Hypothalamus (tissue), 51 donors: Measurements from ENCODE around the gene LGI1.

ENCODE experiments used
- DNase-seq, 51 donors: peaks; one replicate each; lab custom pipeline; 2025; lab: John Stamatoyannopoulos, UW

The LGI1 gene

GRCh38 chr10:93844979-93845626, 87.4 kb downstream of the LGI1 start:
- DNase-seq: no peak
